Mesothelial cell of epicardium (in vitro differentiated cells): Measurements from ENCODE around the gene REEP5. TPM values are rescaled to one million over a fixed set of nuclear protein-coding genes. Genes with fewer than 3 reads are reported as not detected.

Experiments used
- DNase-seq, 2 experiments: peaks; one replicate each; pipeline ENCODE4 v3.0.0; 2021; ENCODE audit warnings: low spot score in 2 of 2; ENCODE audit not compliant: unreplicated experiment in 2 of 2
- H3K27ac Mint-ChIP-seq: 2 replicates; pipeline ENCODE4 v1.8.0; 2021; ENCODE audit warnings: mixed read lengths
- H3K27me3 Mint-ChIP-seq: 2 replicates; pipeline ENCODE4 v1.8.0; 2021; ENCODE audit warnings: low read depth, mixed read lengths
- H3K36me3 Mint-ChIP-seq: 2 replicates; pipeline ENCODE4 v1.8.0; 2021; ENCODE audit warnings: mixed read lengths
- H3K4me1 Mint-ChIP-seq: 2 replicates; pipeline ENCODE4 v1.8.0; 2021; ENCODE audit warnings: mixed read lengths
- H3K4me3 Mint-ChIP-seq: 2 replicates; pipeline ENCODE4 v1.8.0; 2021; ENCODE audit warnings: mild to moderate bottlenecking, moderate library complexity, mixed read lengths
- H3K9me3 Mint-ChIP-seq: 2 replicates; pipeline ENCODE4 v1.8.0; 2021; ENCODE audit warnings: mixed read lengths
- total RNA-seq: library from RNA; stranded (reverse); gene quantifications from 3 replicates; pipeline ENCODE4 v1.2.1, GENCODE V29; 2021
- TF ChIP-seq, protein P1 (sequence below): fragments of 200-600 bp; sonication (generic); IDR thresholded peaks from one replicate; pipeline ENCODE4 v1.5.0; 2021; ENCODE audit warnings: antibody characterized with exemption; ENCODE audit not compliant: unreplicated experiment

REEP5 gene
- total RNA-seq, 1 donor from 2014 or later: 34.7 TPM

DNA sequence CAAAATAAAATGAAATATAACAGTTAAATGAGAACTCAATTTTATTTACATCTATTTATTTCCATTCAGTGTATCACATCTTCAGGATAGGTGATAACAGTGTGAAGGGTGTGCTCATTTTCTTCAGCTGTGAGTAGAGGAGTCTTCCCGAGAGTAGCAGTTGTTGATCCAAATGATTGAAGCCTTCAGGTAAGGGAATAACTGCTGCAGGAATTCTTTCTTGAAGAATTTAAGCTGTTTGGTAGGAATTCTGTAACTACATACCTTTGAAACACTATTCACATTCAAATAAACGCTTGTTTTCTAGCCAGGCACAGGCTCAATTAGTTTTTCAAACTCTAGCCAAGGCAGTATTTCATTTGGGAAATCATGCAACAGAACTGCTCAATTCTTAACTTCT, 45.7 kb downstream of the REEP5 start:
- Mint-ChIP-seq H3K27me3 (no peaks in the 10 kb centered on the region), H3K27ac (no peak overlapping the region)
- DNase-seq: no peak

DNA sequence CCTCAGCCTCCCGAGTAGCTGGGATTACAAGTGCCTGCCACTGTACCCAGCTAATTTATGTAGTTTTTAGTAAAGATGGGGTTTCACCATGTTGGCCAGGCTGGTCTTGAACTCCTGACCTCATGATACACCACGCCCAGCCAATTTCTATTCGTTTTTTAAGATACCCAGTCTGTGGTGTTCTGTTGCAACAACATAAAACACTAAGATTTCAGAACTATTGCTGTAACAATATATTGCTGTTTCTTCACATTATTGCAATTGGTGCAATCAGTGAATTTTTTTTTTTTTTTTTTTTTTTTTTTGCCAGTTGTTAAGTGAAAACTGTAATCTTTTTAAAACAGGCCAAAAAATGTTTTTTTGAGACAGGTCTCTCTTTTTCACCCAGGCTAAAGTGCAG, 51.1 kb downstream of the REEP5 start:
- H3K36me3 Mint-ChIP-seq: peaks cover 29% of the 10 kb centered on the region
- no peaks in the 10 kb centered on the region for H3K27me3 Mint-ChIP-seq
- H3K4me3 Mint-ChIP-seq: no peak overlapping the region
- TF ChIP-seq, protein P1, sequence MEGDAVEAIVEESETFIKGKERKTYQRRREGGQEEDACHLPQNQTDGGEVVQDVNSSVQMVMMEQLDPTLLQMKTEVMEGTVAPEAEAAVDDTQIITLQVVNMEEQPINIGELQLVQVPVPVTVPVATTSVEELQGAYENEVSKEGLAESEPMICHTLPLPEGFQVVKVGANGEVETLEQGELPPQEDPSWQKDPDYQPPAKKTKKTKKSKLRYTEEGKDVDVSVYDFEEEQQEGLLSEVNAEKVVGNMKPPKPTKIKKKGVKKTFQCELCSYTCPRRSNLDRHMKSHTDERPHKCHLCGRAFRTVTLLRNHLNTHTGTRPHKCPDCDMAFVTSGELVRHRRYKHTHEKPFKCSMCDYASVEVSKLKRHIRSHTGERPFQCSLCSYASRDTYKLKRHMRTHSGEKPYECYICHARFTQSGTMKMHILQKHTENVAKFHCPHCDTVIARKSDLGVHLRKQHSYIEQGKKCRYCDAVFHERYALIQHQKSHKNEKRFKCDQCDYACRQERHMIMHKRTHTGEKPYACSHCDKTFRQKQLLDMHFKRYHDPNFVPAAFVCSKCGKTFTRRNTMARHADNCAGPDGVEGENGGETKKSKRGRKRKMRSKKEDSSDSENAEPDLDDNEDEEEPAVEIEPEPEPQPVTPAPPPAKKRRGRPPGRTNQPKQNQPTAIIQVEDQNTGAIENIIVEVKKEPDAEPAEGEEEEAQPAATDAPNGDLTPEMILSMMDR: no peak
- no peak overlapping the region for H3K27ac Mint-ChIP-seq
- H3K4me1 Mint-ChIP-seq: no peaks in the 10 kb centered on the region
- H3K9me3 Mint-ChIP-seq: no peaks in the 10 kb centered on the region
- DNase-seq: no peak

More for the DNA sequence above, 45.7 kb downstream of the REEP5 start:
- H3K4me3 Mint-ChIP-seq: no peak overlapping the region
- no peaks in the 10 kb centered on the region for H3K4me1 Mint-ChIP-seq
- H3K9me3 Mint-ChIP-seq: no peaks in the 10 kb centered on the region
- TF ChIP-seq, protein P1: no peak
- H3K36me3 Mint-ChIP-seq: peaks cover 9% of the 10 kb centered on the region

DNA sequence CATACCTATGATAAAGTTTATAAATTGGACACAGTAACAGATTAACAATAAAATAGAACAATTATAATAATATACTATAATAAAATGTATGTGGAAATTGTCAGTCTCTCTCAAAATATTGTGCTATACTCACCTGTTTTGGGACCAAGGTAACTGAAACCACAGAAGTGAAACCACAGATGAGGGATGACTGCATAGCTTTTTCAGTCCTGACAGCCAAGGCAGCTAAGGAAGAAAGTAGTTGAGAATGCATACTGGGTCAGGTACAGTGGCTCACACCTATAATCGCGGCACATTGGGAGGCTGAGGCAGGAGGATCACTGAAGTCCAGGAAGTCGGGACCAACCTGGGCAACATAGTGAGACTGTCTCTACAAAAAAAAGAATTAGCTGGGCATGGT, 52.1 kb downstream of the REEP5 start:
- H3K9me3 Mint-ChIP-seq: no peaks in the 10 kb centered on the region
- H3K4me1 Mint-ChIP-seq: no peaks in the 10 kb centered on the region
- peaks cover 29% of the 10 kb centered on the region for H3K36me3 Mint-ChIP-seq
- DNase-seq: no peak
- TF ChIP-seq, protein P1: no peak
- H3K4me3 Mint-ChIP-seq: no peak overlapping the region
- no peak overlapping the region for H3K27ac Mint-ChIP-seq
- no peaks in the 10 kb centered on the region for H3K27me3 Mint-ChIP-seq

DNA sequence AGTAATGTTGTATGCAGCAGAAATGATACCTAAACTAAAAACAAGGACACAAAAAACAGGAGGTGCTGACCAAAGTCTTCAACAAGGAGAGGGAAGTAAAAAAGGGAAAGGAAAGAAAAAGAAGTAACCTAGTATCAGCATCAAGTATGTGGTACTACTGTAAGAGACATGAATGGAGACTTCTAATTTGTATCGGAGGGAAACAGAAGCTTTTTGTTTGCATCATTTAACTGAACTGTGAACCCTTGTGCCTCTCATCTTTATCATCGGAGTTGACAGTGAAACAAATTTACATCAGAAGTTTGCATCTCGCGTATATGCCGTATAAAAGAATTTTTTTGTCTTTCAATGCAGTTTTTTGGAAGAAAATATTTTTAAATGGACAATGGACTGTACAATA, 54.6 kb downstream of the REEP5 start:
- Mint-ChIP-seq H3K4me1 (peaks cover 13% of the 10 kb centered on the region), H3K9me3 (no peaks in the 10 kb centered on the region), H3K27me3 (no peaks in the 10 kb centered on the region), H3K36me3 (peaks cover 31% of the 10 kb centered on the region), H3K27ac (no peak overlapping the region), H3K4me3 (no peak overlapping the region)
- no peak for DNase-seq
- TF ChIP-seq, protein P1: no peak

DNA sequence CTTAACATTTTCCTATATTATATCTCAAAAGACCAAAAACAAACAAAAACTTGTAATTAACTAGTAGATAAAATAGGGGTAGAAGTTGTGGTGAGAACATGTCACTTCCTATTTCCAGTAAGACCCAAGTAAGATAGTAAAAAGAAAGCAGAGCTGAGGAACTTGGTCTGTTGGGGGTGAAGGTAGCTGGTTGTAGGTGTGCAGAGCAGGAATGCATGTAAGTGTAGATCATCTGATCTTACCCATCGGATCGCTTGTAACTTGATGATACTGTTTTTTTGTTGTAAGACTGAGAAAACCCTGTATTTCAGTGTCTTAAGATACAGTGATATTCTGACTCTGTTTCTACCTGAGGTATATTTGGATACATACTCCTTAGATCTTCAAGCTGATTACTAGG, 55.3 kb downstream of the REEP5 start:
- DNase-seq: no peak
- Mint-ChIP-seq H3K36me3 (peaks cover 31% of the 10 kb centered on the region), H3K4me1 (peaks cover 20% of the 10 kb centered on the region), H3K27ac (no peak overlapping the region), H3K4me3 (no peak overlapping the region), H3K9me3 (no peaks in the 10 kb centered on the region), H3K27me3 (no peaks in the 10 kb centered on the region)
- TF ChIP-seq, protein P1: no peak

DNA sequence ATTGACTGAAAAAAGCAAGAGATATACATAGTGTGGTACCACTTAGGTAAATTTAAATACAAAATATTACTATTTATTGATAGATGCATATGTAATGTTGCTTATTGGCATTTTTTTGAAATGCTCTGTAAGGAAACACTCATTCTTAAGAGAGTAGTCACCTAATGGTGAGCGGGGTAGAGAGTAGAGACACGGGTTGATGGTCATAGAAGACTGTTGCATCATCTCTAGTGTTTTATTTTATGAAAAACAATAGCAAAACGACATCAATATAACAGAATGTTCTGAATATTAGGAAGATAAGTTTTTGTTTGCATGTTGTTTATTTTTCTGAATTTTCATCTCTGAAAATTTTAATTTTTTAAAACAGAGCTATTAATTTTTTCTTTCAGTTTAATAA, 56.9 kb downstream of the REEP5 start:
- TF ChIP-seq, protein P1: no peak
- Mint-ChIP-seq H3K4me1 (peaks cover 26% of the 10 kb centered on the region), H3K27ac (no peak overlapping the region), H3K27me3 (no peaks in the 10 kb centered on the region), H3K4me3 (no peak overlapping the region), H3K9me3 (no peaks in the 10 kb centered on the region), H3K36me3 (peaks cover 24% of the 10 kb centered on the region)
- DNase-seq: no peak
